ENCODE data around the gene TMEM243. TPM values are rescaled to one million over a fixed set of nuclear protein-coding genes. Genes with fewer than 3 reads are reported as not detected.

Gene TMEM243
- total RNA-seq, 6 donors from 2014 or later, result 75.9 to 178 (median 99.1) TPM

- Histone ChIP-seq H3K36me3 (no peaks in the 10 kb centered on the region), H3K27me3 (no peaks in the 10 kb centered on the region), H3K9me3 (no peaks in the 10 kb centered on the region), H3K4me1 (peaks cover 40 to 49% (median 42%) of the 10 kb centered on the region in 4 donors), H3K4me3 (peak overlapping the region; percentile 49 to 83 (median 68)), H3K27ac (peak overlapping the region; percentile 96 to 100 (median 98))
- peak; percentile 8 to 34 for DNase-seq
- TF ChIP-seq EP300 (IDR thresholded peaks at IDR 0.05), result no peak
- TF ChIP-seq CTCF (IDR thresholded peaks at IDR 0.05), result no peak
- TF ChIP-seq POLR2AphosphoS5 (IDR thresholded peaks at IDR 0.05), result no peak
- TF ChIP-seq POLR2A (IDR thresholded peaks at IDR 0.05), result no peak
- peak; percentile 12 to 18 for ATAC-seq (ENCODE audit: low FRiP score in 2 of 2)
- 1% methylated on average over 24 to 25 of the region's 25 CpGs for WGBS, 2 donors
Measured at GRCh38 chr7:87152897-87153641, 66.5 kb downstream of the TMEM243 start.

DNA sequence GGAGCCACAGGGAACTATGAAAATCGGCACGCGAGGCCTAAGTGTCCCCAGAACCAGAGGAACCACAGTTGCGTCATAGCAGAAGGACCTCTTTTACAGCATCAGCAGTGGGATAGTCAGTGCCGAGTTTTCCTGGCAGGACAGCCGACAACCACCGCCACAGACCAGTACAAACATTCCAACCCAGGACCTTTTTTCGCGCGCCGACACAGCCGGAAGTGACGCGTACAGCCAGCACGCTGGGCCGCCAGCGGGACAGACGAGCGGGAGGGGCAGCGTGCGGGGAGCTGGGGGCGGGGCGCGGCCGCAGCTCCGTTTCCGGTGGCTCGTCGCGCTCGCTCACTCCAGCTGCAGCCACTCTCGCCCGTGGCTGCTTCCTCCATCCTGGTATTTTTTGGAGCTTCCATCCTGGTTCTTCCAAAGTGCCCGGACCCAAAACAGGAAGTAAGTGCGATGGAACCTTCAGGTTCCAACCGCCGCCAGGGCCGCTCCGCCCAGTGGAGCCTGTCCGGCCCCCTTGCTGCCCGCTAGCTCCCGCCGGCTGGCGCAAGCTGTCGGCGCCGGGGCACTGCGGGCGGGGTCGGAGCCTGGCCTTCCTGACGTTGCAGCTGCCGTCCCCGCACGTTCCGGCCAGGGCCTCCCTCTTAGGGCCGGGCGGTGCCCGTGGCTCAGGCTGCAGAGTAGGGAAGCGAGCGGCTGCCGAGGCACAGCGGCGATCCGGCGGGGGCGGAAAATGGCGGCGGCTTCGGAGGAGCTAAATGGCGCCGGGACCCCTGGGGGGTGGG, 67.2 kb downstream of the TMEM243 start, which contains the start of gene DMTF1:
DMTF1 (plus strand) TSS at position 342 of the 785 bp plus-strand sequence. CDS start 12,489 bp downstream, outside the sequence.
- Histone ChIP-seq H3K9me3 (no peaks in the 10 kb centered on the region), H3K4me1 (peaks cover 39 to 48% (median 41%) of the 10 kb centered on the region in 4 donors), H3K36me3 (no peaks in the 10 kb centered on the region), H3K27me3 (no peaks in the 10 kb centered on the region), H3K4me3 (peak within 1 kb of the TSS; percentile 49 to 83 (median 68)), H3K27ac (peak within 1 kb of the TSS; percentile 96 to 100 (median 98))
- DNase-seq (peak; percentile 94 to 98), ATAC-seq (ENCODE audit: low FRiP score in 2 of 2) (peak; percentile 97 to 98)
- WGBS, 2 donors, result 0% methylated on average over 14 to 64 of the region's 71 CpGs
- peak in 3 of 4 donors; percentile 55 to 93 (median 92) for TF ChIP-seq POLR2A (IDR thresholded peaks at IDR 0.05)
- TF ChIP-seq EP300 (IDR thresholded peaks at IDR 0.05), result peak in 1 of 4 donors; percentile 34
- peak in 3 of 6 experiments; percentile 24 to 42 (median 28) for TF ChIP-seq CTCF (IDR thresholded peaks at IDR 0.05)
- TF ChIP-seq POLR2AphosphoS5 (IDR thresholded peaks at IDR 0.05), result peak; percentile 82 to 86

- ATAC-seq (ENCODE audit: low FRiP score in 2 of 2), result no peak
- Histone ChIP-seq H3K27me3 (no peaks in the 10 kb centered on the region), H3K27ac (peak overlapping the region; percentile 96 to 100 (median 98)), H3K36me3 (no peaks in the 10 kb centered on the region), H3K4me3 (peak overlapping the region; percentile 33 to 83 (median 68)), H3K9me3 (no peaks in the 10 kb centered on the region), H3K4me1 (peaks cover 33 to 42% (median 38%) of the 10 kb centered on the region in 4 donors)
- 7 to 9% methylated on average over 13 of the region's 13 CpGs for WGBS, 2 donors
- DNase-seq, result no peak
- TF ChIP-seq POLR2AphosphoS5 (IDR thresholded peaks at IDR 0.05), result no peak
- TF ChIP-seq POLR2A (IDR thresholded peaks at IDR 0.05), result peak in 1 of 4 donors; percentile 3
- TF ChIP-seq CTCF (IDR thresholded peaks at IDR 0.05), result no peak
- TF ChIP-seq EP300 (IDR thresholded peaks at IDR 0.05), result peak in 1 of 4 donors; percentile 10
Measured at GRCh38 chr7:87151729-87152111, 67.8 kb downstream of the TMEM243 start.

GRCh38 chr7:87151002-87151728, 68.4 kb downstream of the TMEM243 start:
- Histone ChIP-seq H3K4me3 (peak overlapping the region; percentile 33 to 83 (median 68)), H3K36me3 (no peaks in the 10 kb centered on the region), H3K4me1 (peaks cover 28 to 37% (median 33%) of the 10 kb centered on the region in 4 donors), H3K27me3 (no peaks in the 10 kb centered on the region), H3K27ac (peak overlapping the region; percentile 96 to 100 (median 98)), H3K9me3 (no peaks in the 10 kb centered on the region)
- no peak for ATAC-seq (ENCODE audit: low FRiP score in 2 of 2)
- WGBS, 2 donors, result 42 to 51% methylated on average over 9 of the region's 9 CpGs
- DNase-seq, result no peak
- no peak for TF ChIP-seq POLR2A (IDR thresholded peaks at IDR 0.05)
- TF ChIP-seq EP300 (IDR thresholded peaks at IDR 0.05), result no peak
- no peak for TF ChIP-seq CTCF (IDR thresholded peaks at IDR 0.05)
- TF ChIP-seq POLR2AphosphoS5 (IDR thresholded peaks at IDR 0.05), result no peak

Measured in upper lobe of left lung (tissue), 6 donors.